Nephron (organoid): ENCODE data around the gene ZNF81.
A peak's percentile ranks its signal among the peaks of the same experiment; 100 is the strongest.
"Not testable (repeated sequence)": the region's sequence is repeated elsewhere in the genome, so short reads cannot be mapped to it uniquely, and the experiment has no call there.

ENCODE experiments used
- H3K27ac Mint-ChIP-seq, 3 experiments: 2 replicates each; pipeline ENCODE4 v1.8.0; 2020; ENCODE audit warnings: mixed read lengths in 3 of 3, mild to moderate bottlenecking in 2 of 3, moderate library complexity in 1 of 3
- H3K27me3 Mint-ChIP-seq: 2 replicates; pipeline ENCODE4 v1.8.0; 2021; ENCODE audit warnings: low read depth, mild to moderate bottlenecking, moderate library complexity, mixed read lengths
- H3K36me3 Mint-ChIP-seq: 2 replicates; pipeline ENCODE4 v1.8.0; 2020; ENCODE audit warnings: low read depth, mixed read lengths
- H3K4me1 Mint-ChIP-seq: 2 replicates; pipeline ENCODE4 v1.8.0; 2020; ENCODE audit warnings: mixed read lengths
- H3K4me3 Mint-ChIP-seq, 3 experiments: 2 replicates each; pipeline ENCODE4 v1.8.0; 2020; ENCODE audit warnings: mild to moderate bottlenecking in 3 of 3, mixed read lengths in 3 of 3, moderate library complexity in 2 of 3
- H3K9me3 Mint-ChIP-seq: 2 replicates; pipeline ENCODE4 v1.8.0; 2020; ENCODE audit warnings: mixed read lengths
- TF ChIP-seq, protein P1 (sequence below), 3 experiments: fragments of 200-600 bp; sonication (generic); IDR thresholded peaks; one replicate each; pipeline ENCODE4 v1.5.0; 2021; ENCODE audit warnings: antibody characterized with exemption in 3 of 3; ENCODE audit not compliant: unreplicated experiment in 3 of 3

Gene ZNF81

DNA sequence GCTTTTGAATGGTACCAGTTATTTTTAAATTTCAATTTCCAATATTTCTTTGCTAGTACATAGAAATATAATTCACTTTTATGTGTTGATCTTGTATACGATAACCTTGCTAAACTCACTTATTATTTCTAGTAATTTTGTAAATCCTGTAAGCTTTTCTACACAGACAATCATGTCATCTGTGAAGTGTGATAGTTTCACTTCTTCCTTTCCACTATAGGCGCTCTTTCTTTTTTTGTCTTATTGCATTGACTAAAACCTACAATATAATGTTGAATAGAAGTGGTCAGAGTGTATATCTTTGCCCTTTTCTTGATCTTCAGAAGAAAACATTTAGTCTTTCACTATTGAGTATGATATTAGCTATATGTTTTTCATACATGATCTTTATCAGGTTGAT, 90.5 kb downstream of the ZNF81 start:
- Mint-ChIP-seq H3K36me3 (no peaks in the 10 kb centered on the region), H3K4me1 (no peaks in the 10 kb centered on the region), H3K4me3 (no peak overlapping the region), H3K27ac (no peak overlapping the region), H3K27me3 (peaks cover 4% of the 10 kb centered on the region), H3K9me3 (peaks cover 17% of the 10 kb centered on the region)
- TF ChIP-seq, protein P1, sequence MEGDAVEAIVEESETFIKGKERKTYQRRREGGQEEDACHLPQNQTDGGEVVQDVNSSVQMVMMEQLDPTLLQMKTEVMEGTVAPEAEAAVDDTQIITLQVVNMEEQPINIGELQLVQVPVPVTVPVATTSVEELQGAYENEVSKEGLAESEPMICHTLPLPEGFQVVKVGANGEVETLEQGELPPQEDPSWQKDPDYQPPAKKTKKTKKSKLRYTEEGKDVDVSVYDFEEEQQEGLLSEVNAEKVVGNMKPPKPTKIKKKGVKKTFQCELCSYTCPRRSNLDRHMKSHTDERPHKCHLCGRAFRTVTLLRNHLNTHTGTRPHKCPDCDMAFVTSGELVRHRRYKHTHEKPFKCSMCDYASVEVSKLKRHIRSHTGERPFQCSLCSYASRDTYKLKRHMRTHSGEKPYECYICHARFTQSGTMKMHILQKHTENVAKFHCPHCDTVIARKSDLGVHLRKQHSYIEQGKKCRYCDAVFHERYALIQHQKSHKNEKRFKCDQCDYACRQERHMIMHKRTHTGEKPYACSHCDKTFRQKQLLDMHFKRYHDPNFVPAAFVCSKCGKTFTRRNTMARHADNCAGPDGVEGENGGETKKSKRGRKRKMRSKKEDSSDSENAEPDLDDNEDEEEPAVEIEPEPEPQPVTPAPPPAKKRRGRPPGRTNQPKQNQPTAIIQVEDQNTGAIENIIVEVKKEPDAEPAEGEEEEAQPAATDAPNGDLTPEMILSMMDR (IDR thresholded peaks at IDR 0.05; ENCODE audit: unreplicated experiment in 3 of 3) = no peak

DNA sequence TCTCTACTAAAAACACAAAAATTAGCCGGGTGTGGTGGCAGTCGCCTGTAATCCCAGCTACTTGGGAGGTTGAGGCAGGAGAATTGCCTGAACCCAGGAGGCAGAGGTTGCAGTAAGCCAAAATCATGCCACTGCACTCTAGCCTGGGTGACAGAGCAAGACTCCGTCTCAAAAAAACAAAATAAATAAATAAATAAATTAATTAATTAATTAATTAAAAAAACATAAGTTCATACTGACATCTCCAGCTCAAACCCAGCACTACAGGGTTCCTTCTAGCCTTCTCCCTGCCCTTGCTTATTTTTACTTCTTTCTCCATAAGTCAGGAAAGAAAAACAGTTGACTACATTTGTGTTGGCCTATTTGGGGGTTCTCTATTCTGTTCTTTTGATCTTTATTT, 95.3 kb downstream of the ZNF81 start:
- not testable (repeated sequence) for H3K27ac Mint-ChIP-seq, H3K4me3 Mint-ChIP-seq, H3K27me3 Mint-ChIP-seq, H3K4me1 Mint-ChIP-seq, H3K36me3 Mint-ChIP-seq
- H3K9me3 Mint-ChIP-seq = peaks cover 19% of the 10 kb centered on the region

DNA sequence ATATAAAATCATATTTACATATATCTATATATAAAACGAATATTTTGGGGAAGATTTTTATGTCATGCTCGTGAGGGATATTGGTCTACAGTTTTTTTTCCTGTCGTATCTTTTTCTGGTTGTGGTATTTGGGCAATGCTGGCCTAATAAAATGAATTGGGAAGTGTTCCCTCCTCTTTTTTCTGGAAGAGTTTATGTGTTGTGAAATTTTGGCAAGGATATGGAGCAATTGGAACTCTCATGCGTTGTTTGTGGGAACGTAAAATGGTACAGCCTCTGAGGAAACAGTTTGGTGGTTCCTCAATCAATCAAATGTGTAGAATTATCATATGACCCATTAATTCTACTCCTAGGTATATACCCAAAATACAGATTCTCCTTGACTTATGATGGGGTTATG, 97.2 kb downstream of the ZNF81 start:
- Mint-ChIP-seq H3K27ac (no peak overlapping the region), H3K27me3 (no peaks in the 10 kb centered on the region), H3K4me3 (no peak overlapping the region), H3K36me3 (no peaks in the 10 kb centered on the region), H3K4me1 (peaks cover 5% of the 10 kb centered on the region), H3K9me3 (peaks cover 20% of the 10 kb centered on the region)
- TF ChIP-seq, protein P1 (IDR thresholded peaks at IDR 0.05; ENCODE audit: unreplicated experiment in 3 of 3) = no peak

DNA sequence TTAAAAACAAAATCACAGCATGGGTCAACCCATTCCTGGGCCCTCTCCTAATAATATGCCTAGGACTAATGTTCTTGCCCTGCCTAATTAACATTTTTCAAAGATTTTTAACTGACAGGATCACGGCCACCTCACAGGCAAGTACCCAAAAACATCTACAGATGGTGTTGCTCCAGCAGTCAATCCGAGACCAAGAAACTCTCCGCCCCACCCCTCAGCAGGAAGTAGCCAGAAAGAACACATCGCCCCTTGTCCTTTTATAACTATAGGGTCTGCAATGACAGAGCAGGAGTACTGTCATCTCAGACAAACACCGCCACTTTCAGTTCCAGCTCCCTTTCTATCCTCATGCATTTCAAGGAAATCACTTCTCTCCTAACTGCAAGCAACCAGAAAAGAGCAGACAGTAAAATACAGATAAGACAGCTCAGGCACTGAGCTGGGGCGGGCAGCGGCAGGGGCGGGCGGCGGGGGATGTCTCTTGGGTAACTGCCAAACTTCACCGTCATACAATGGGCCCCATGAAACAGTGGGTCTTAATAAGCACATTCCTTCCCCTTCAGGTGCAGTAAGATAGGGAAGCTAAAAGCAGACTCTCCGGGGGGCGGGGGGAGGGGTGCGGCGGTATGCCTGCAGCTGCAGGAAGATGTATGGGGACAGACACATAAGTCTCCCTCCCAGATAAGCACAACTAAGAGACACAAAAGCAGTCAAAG, 99.7 kb downstream of the ZNF81 start:
- TF ChIP-seq, protein P1 (IDR thresholded peaks at IDR 0.05; ENCODE audit: unreplicated experiment in 3 of 3) = no peak
- Mint-ChIP-seq H3K27me3 (no peaks in the 10 kb centered on the region), H3K36me3 (no peaks in the 10 kb centered on the region), H3K27ac (peak overlapping the region; percentile 25 to 59 (median 38)), H3K4me1 (peaks cover 5% of the 10 kb centered on the region), H3K4me3 (peak overlapping the region; percentile 32 to 68 (median 45)), H3K9me3 (peaks cover 17% of the 10 kb centered on the region)

DNA sequence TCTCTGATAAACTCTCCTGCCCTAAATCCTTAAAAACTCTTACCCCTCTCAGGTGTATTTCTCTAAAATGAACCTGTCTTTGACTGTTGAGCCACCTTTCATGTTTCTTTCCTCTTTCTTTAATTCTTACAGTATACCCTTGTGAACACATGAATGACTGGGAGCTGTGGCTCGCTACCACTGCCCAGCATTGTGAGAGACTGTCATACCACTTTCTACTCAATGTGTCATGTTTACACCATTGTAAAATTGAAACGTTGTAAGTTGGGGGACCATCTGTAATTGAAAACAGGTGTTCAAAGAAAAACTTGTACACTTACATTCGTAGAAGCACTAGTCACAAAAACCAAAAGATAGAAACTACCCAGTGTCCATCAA, 100.2 kb downstream of the ZNF81 start:
- Mint-ChIP-seq H3K9me3 (peaks cover 17% of the 10 kb centered on the region), H3K27me3 (no peaks in the 10 kb centered on the region), H3K4me1 (peaks cover 5% of the 10 kb centered on the region)

DNA sequence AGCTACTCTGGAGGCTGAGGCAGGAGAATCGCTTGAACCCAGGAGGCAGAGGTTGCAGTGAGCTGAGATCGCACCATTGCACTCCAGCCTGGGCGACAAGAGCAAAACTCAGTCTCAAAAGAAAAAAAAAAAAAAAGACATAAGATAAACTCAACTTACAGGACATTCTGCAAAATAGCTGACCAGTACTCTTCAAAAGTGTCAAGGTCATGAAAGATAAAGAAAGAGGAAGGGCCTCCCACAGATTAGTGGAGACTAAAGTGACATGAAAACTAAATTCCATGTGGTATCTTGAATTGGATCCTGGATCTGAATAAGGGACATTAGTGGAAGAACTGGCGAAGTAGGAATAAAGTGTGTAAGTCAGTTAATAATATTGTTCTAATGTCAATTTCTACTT, 103.7 kb downstream of the ZNF81 start:
- Mint-ChIP-seq H3K9me3 (peaks cover 35% of the 10 kb centered on the region), H3K27ac (no peak overlapping the region), H3K4me1 (peaks cover 5% of the 10 kb centered on the region), H3K4me3 (no peak overlapping the region), H3K36me3 (no peaks in the 10 kb centered on the region), H3K27me3 (no peaks in the 10 kb centered on the region)
- TF ChIP-seq, protein P1 (IDR thresholded peaks at IDR 0.05; ENCODE audit: unreplicated experiment in 3 of 3) = no peak

More for the DNA sequence above, 100.2 kb downstream of the ZNF81 start:
- H3K4me3 Mint-ChIP-seq = peak overlapping the region in 1 of 3 experiments; percentile 44
- TF ChIP-seq, protein P1 (IDR thresholded peaks at IDR 0.05; ENCODE audit: unreplicated experiment in 3 of 3) = no peak
- H3K27ac Mint-ChIP-seq = no peak overlapping the region
- no peaks in the 10 kb centered on the region for H3K36me3 Mint-ChIP-seq
